K562 (cell line): ENCODE data around the gene SYT6. TPM values are rescaled to one million over a fixed set of nuclear protein-coding genes. Genes with fewer than 3 reads are reported as not detected.
A peak's percentile ranks its signal among the peaks of the same experiment; 100 is the strongest.

Experiments used
- ATF4 ChIP-seq: fragments of 450-650 bp; formaldehyde crosslinking; IDR thresholded peaks from 2 replicates; pipeline ENCODE4 v1.4.0; 2022; ENCODE audit warnings: mild to moderate bottlenecking, moderate library complexity
- BCOR ChIP-seq: fragments of 450-650 bp; IDR thresholded peaks from 2 replicates; pipeline ENCODE4 v1.6.1; 2016
- BRF1 ChIP-seq: IDR thresholded peaks from 3 replicates; pipeline ENCODE4 v1.6.1; 2011; ENCODE audit warnings: borderline replicate concordance, mild to moderate bottlenecking; ENCODE audit not compliant: insufficient read length; ENCODE audit errors: extremely low read depth
- CHD7 ChIP-seq: fragments of 200-600 bp; sonication (generic); IDR thresholded peaks from one replicate; pipeline ENCODE4 v1.6.1; 2012; ENCODE audit warnings: mild to moderate bottlenecking, low read depth, low read length, inconsistent platforms
- EP300 ChIP-seq: IDR thresholded peaks from 2 replicates; pipeline ENCODE4 v1.6.1; 2012; ENCODE audit warnings: low read length, improper control_type of control experiment
- HSF4 ChIP-seq: fragments of 250-450 bp; sonication (Bioruptor Pico); IDR thresholded peaks from 2 replicates; pipeline ENCODE4 v2.1.2; 2022; ENCODE audit warnings: mild to moderate bottlenecking, moderate library complexity, borderline replicate concordance
- MCM7 ChIP-seq, 2 experiments: fragments of 450-650 bp; IDR thresholded peaks; 2 replicates each; pipeline ENCODE4 v1.6.1; 2016 to 2018
- PCBP2 ChIP-seq: fragments of 200-400 bp; formaldehyde crosslinking; IDR thresholded peaks from 2 replicates; pipeline ENCODE4 v1.6.1; 2018; ENCODE audit warnings: low read length, low read depth, mild to moderate bottlenecking, moderate library complexity; ENCODE audit not compliant: poor library complexity, severe bottlenecking
- RAD21 ChIP-seq, 2 experiments: fragments of 250-450 bp in 1 of 2; fragments of 450-650 bp in 1 of 2; sonication (Bioruptor Pico) in 1 of 2; formaldehyde crosslinking in 1 of 2; IDR thresholded peaks in 1 of 2; conservative IDR thresholded peaks in 1 of 2; 2 replicates each; pipeline versions ENCODE4 v1.4.0 to v1.8.0; 2020 to 2022; ENCODE audit warnings: mild to moderate bottlenecking in 2 of 2, moderate library complexity in 1 of 2
- RFX1 ChIP-seq: fragments of 450-650 bp; IDR thresholded peaks from 2 replicates; pipeline ENCODE4 v1.6.1; 2016; ENCODE audit warnings: mild to moderate bottlenecking, moderate library complexity
- SMAD4 ChIP-seq: fragments of 250-450 bp; sonication (Bioruptor Pico); conservative IDR thresholded peaks from 2 replicates; pipeline ENCODE4 v1.8.0; 2021; ENCODE audit warnings: inconsistent platforms, mild to moderate bottlenecking, moderate library complexity
- TRIM24 ChIP-seq, 2 experiments: fragments of 450-650 bp; IDR thresholded peaks; 2 replicates each; pipeline ENCODE4 v1.6.1; 2016
- polyA plus RNA-seq, 8 experiments: library from polyadenylated mRNA; depleted of rRNA in 4 of 8; stranded (reverse) in 5 of 8; unstranded in 3 of 8; fragments of >200 nt; fragmentation: Nextera tagmentation in 2 of 8; fragmentation: Illumina TruSeq in 1 of 8; extraction: Ambion mirVana in 2 of 8; extraction: Trizol in 1 of 8; gene quantifications; 2 replicates each; pipeline versions ENCODE4 v1.2.1 to v1.2.3, GENCODE V29; 2011 to 2014; ENCODE audit warnings: inconsistent platforms in 1 of 8, missing spikeins in 1 of 8
- total RNA-seq, 7 experiments: library from RNA; depleted of rRNA in 6 of 7; stranded (reverse); fragments of >200 nt in 6 of 7; fragmentation: Illumina TruSeq in 2 of 7; extraction: Trizol in 2 of 7; gene quantifications; 2 replicates each; pipeline versions ENCODE4 v1.2.1 to v1.2.3, GENCODE V29; 2011 to 2021; ENCODE audit warnings: low replicate concordance in 1 of 7
- TF ChIP-seq, protein P1 (sequence below): IDR thresholded peaks from 2 replicates; pipeline ENCODE4 v1.6.1; 2016; ENCODE audit warnings: missing genetic modification characterization, missing compliant biosample characterization

The SYT6 gene
- total and polyA plus RNA-seq, 9 of the 15 experiments (the other 6 are each of a cell fraction or from before 2014, with no cell fraction given): 0.06 TPM; not detected in 8

DNA sequence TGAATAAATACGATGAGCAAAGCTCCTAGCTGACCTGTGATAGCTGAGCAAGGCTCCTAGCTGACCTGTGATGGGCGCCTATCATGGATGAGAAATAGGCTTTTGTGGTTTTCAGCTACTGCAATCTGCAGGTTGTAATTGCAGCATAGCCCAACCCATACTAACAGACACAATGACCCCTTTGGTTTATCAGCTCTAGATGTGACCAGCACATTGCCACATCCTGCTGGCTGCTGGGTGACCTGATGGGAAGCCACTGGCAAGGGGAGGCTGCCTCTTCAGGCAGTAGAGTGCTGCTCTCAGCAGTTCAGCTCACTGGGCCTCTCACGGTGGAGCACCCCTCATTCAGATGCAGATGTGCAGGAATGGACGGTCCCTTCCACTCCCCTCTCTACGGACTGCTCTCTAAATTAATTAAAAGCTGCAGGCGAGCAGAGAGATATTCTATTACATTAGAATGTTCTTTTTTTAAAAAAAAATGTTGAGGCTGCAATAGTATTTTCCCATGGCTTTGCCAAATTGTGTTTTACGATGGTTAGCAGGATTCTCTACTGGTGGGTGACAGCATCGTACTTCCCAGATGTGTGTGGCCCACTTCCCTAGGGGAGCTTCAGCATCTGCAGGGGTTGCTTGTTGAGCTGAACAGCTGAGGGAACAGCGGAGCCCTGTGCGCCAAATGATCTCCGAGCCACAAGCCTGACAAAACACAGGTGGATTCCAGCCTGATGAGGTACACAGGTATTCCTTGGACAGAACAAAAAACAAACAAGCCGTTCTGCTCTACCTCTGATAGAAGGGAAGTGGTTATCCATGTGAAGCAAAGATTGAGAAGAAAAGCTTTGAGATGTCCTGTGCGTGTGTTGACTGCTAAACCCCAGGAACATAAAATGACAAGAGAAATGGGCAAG lies 65.0 kb downstream of the SYT6 start (continued):
- TF ChIP-seq ATF4 (no peak), EP300 (peak; percentile 57; the same call in 1 of the 2 replicates), CHD7 (no peak), BCOR (no peak), HSF4 (CRISPR knock-in tag) (no peak), RAD21 (CRISPR knock-in tag; conservative IDR thresholded peaks at IDR 0.05 in 1 of 2, IDR thresholded peaks at IDR 0.05 in 1 of 2) (peak in 1 of 2 experiments; percentile 16; a peak in 1 of 4 replicates), SMAD4 (CRISPR knock-in tag) (0 out of 2 replicates have a peak, but pooled peaks have one; percentile 50), BRF1 (no peak), MCM7 (IDR thresholded peaks at IDR 0.05) (no peak), PCBP2 (no peak), TRIM24 (IDR thresholded peaks at IDR 0.05) (peak; percentile 12 to 60; a peak in 1 of 4 replicates), RFX1 (no peak)
- TF ChIP-seq, protein P1, sequence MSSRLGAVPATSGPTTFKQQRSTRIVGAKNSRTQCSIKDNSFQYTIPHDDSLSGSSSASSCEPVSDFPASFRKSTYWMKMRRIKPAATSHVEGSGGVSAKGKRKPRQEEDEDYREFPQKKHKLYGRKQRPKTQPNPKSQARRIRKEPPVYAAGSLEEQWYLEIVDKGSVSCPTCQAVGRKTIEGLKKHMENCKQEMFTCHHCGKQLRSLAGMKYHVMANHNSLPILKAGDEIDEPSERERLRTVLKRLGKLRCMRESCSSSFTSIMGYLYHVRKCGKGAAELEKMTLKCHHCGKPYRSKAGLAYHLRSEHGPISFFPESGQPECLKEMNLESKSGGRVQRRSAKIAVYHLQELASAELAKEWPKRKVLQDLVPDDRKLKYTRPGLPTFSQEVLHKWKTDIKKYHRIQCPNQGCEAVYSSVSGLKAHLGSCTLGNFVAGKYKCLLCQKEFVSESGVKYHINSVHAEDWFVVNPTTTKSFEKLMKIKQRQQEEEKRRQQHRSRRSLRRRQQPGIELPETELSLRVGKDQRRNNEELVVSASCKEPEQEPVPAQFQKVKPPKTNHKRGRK (tag): no peak
